Right lobe of liver (tissue), 4 donors: ENCODE measurements around the gene SETBP1.

Experiments
- POLR2A ChIP-seq: fragments of 450-650 bp; IDR thresholded peaks from one replicate; pipeline ENCODE4 v1.6.1; 2017; ENCODE audit warnings: antibody characterized with exemption, mild to moderate bottlenecking
- TF ChIP-seq, protein P1 (sequence below), 4 donors: fragments of 200-600 bp in 3 of 4; fragments of 450-650 bp in 1 of 4; IDR thresholded peaks; one replicate each; pipeline versions ENCODE4 v1.5.1 to v1.8.0; 2016 to 2022; ENCODE audit warnings: antibody characterized with exemption in 4 of 4, mild to moderate bottlenecking in 2 of 4
- donor health status: DM: no; HTN: no; CAD: no.
- donor health status: DM: no; HTN: no; CAD: no.
- donor health status: DM: no; HTN: yes; CAD: no.

DNA sequence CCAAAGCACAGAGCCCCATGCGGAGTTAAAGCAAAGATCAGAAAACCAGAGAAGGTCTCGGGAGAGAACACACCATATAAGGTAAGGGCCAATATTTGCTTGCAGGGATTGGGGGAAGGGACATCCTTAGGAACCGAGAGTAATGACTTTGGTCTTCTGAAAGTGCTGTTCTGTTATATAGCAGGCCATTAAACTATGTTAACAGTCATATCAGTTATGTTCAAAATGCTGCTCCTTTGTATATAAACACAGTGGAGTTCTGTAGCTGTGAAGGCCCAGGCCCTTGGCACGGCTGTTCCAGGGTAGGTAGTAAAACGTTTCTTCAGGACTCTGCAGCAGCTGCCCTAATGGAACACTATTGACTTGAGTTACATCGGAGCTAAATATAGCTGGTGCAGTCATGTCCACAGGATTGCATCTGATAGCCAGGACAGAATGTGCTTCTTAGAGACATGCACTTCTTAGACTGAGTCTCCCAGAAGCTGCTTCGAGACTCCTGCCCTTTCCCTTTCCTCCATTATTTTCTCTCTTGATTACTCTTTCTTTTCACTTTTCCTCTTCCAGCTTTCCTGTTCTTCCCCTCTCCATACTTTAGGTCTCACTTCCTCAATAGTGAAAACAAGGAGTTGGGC is 122.4 kb downstream of the SETBP1 start:
- TF ChIP-seq, protein P1, sequence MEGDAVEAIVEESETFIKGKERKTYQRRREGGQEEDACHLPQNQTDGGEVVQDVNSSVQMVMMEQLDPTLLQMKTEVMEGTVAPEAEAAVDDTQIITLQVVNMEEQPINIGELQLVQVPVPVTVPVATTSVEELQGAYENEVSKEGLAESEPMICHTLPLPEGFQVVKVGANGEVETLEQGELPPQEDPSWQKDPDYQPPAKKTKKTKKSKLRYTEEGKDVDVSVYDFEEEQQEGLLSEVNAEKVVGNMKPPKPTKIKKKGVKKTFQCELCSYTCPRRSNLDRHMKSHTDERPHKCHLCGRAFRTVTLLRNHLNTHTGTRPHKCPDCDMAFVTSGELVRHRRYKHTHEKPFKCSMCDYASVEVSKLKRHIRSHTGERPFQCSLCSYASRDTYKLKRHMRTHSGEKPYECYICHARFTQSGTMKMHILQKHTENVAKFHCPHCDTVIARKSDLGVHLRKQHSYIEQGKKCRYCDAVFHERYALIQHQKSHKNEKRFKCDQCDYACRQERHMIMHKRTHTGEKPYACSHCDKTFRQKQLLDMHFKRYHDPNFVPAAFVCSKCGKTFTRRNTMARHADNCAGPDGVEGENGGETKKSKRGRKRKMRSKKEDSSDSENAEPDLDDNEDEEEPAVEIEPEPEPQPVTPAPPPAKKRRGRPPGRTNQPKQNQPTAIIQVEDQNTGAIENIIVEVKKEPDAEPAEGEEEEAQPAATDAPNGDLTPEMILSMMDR (IDR thresholded peaks at IDR 0.05) = no peak
- TF ChIP-seq POLR2A = no peak
